Small intestine (tissue), 7 donors: ENCODE measurements around the gene NALCN. TPM values are rescaled to one million over a fixed set of nuclear protein-coding genes. Genes with fewer than 3 reads are reported as not detected.

Experiments used
- DNase-seq, 2 donors: peaks; one replicate each; pipeline versions ENCODE4 v3.0.0 to v3.0.0-alpha.2; 2013
- FAIRE-seq: peaks from 2 replicates; lab custom pipeline; 2012; peaks lifted over from hg19 to GRCh38; lab: Jason Lieb, UNC
- H3K27ac ChIP-seq, 3 donors: one replicate each; pipeline ENCODE4 v1.5.1; 2013; ENCODE audit warnings: low read length in 2 of 3, mild to moderate bottlenecking in 2 of 3, control low read depth in 1 of 3, inconsistent platforms in 1 of 3, low read depth in 1 of 3, moderate library complexity in 1 of 3
- H3K27me3 ChIP-seq, 3 donors: one replicate each; pipeline ENCODE4 v1.6.1; 2013; ENCODE audit warnings: low read length in 3 of 3, inconsistent platforms in 1 of 3; ENCODE audit not compliant: control insufficient read depth in 3 of 3, insufficient read depth in 3 of 3
- H3K36me3 ChIP-seq, 3 donors: one replicate each; pipeline ENCODE4 v1.6.1; 2013; ENCODE audit warnings: low read length in 3 of 3, inconsistent platforms in 1 of 3, low read depth in 1 of 3, mild to moderate bottlenecking in 1 of 3, moderate library complexity in 1 of 3; ENCODE audit not compliant: control insufficient read depth in 3 of 3, insufficient read depth in 2 of 3
- H3K4me1 ChIP-seq, 3 donors: one replicate each; pipeline ENCODE4 v1.6.1; 2013; ENCODE audit warnings: low read length in 2 of 3, inconsistent platforms in 1 of 3, low read depth in 1 of 3, mild to moderate bottlenecking in 1 of 3, moderate library complexity in 1 of 3; ENCODE audit not compliant: control insufficient read depth in 3 of 3, insufficient read depth in 2 of 3
- H3K4me3 ChIP-seq, 3 donors: one replicate each; pipeline ENCODE4 v1.5.1; 2013; ENCODE audit warnings: low read length in 3 of 3, control low read depth in 1 of 3, inconsistent platforms in 1 of 3, low read depth in 1 of 3, mild to moderate bottlenecking in 1 of 3, moderate library complexity in 1 of 3
- H3K9me3 ChIP-seq, 2 donors: one replicate each; pipeline ENCODE4 v1.6.1; 2013; ENCODE audit warnings: low read depth in 1 of 2, low read length in 1 of 2; ENCODE audit not compliant: control insufficient read depth in 2 of 2, insufficient read depth in 1 of 2
- WGBS, 3 donors: extraction: QIAGEN DNeasy Blood & Tissue Kit; methylation state at CpG; one replicate each; pipeline ENCODE4 v1.1.7; 2013; 5-methylcytosine and 5-hydroxymethylcytosine counted together
- polyA plus RNA-seq, 4 donors: library from polyadenylated mRNA; stranded (reverse) in 3 of 4; unstranded in 1 of 4; fragments of 200-250 nt in 3 of 4; fragments of 120-200 nt in 1 of 4; gene quantifications; one replicate each; pipeline versions ENCODE4 v1.2.1 to v1.2.3, GENCODE V29; 2013
- donor health status: healthy with polysubstance abuse.
- donor health status: control.
- donor health status: control.
- donor health status: Bipolar disorder and iron deficiency.
- donor health status: healthy.

NALCN gene
- polyA plus RNA-seq, 4 donors = 0.13 to 0.46 TPM; not detected in 2

DNA sequence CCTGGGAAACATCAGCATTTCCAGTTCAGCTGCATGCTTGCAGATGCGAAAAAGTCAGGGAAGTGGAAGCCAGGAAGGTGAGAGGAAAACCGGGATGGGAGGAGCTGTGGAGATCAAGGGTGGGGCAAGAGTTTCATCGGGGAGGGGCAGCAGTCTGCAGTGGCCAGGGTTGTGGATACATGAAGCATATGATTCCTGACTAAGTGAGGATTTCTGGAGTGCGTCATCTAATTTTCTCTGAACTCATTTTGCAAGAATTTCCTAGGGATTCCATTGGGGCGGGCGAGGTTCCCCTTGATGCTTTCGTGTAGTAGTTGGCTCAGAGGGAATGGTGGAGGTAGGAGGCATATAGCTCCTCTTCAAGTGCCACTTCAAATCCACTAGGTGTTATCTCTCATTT lies 397.6 kb downstream of the NALCN start:
- H3K4me3 ChIP-seq = no peak overlapping the region
- H3K27me3 ChIP-seq = no peaks in the 10 kb centered on the region
- H3K4me1 ChIP-seq = no peaks in the 10 kb centered on the region
- H3K36me3 ChIP-seq = no peaks in the 10 kb centered on the region
- no peak for FAIRE-seq
- no peak for DNase-seq
- H3K27ac ChIP-seq = no peak overlapping the region
- 57 to 71% (median 62%) methylated on average over 7 of the region's 7 CpGs for WGBS, 3 donors
- H3K9me3 ChIP-seq = no peaks in the 10 kb centered on the region

DNA sequence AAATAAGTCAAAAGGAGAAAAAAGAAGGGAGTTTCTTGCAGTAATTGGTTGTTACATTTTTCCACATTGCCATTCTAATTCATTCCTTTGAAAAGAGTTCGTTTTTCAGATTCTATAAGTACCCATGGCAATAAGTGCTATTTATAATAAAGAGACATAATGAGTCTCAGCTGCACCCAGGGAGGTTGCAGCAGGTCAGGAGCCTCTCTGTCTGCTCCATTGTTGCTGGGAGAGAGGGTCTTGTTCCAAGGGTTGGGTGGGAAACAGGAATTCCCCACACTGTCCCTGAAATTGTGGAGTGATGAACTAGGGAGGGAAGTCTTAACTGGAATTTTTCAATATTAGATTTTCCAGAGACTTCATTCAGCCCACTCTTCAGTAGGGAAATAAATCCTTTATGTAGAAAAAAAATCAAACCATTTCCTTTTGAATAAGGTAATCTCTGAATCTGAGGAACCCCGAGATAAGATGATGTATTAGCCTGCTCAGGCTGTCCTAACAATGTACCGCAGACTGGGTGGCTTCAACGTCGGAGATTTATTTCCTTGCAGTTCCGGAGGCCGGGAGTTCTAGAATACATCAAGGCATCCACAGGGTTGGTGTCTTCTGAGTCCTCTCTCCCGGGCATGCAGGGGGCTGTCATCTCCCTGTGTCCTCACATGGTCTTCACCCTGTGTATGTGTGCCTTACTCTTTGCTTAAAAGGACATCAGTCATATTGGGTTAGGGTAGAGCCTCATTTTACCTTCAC lies 399.0 kb downstream of the NALCN start:
- 42 to 65% (median 62%) methylated on average over 8 of the region's 8 CpGs for WGBS, 3 donors

DNA sequence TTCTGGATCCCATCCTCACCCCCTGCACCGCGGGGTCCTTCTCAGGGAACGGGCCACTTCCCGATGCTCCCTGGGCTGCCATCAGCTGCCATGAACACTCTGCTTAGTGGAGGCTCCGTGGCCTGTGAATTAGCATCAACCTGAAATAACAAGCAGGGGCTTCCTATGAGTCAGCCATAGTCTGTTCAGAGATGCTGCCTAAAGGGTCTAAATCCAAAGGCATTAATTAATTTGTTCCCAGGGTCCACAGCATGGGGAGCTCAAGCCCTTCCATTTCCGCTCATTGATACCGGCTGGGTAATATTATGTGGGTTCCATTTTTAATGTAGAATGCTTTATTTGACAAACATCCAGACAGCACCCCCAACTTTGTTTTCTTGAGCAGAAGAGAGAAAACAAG lies 399.8 kb downstream of the NALCN start:
- no peaks in the 10 kb centered on the region for H3K27me3 ChIP-seq
- H3K36me3 ChIP-seq = no peaks in the 10 kb centered on the region
- no peaks in the 10 kb centered on the region for H3K4me1 ChIP-seq
- no peak overlapping the region for H3K4me3 ChIP-seq
- WGBS, 3 donors = 86 to 94% (median 93%) methylated on average over 7 of the region's 7 CpGs
- DNase-seq = no peak
- no peak for FAIRE-seq
- no peak overlapping the region for H3K27ac ChIP-seq
- no peaks in the 10 kb centered on the region for H3K9me3 ChIP-seq

More for the DNA sequence above, 399.0 kb downstream of the NALCN start:
- H3K27ac ChIP-seq = no peak overlapping the region
- H3K4me3 ChIP-seq = no peak overlapping the region
- DNase-seq (no peak), FAIRE-seq (no peak)
- no peaks in the 10 kb centered on the region for H3K27me3 ChIP-seq
- no peaks in the 10 kb centered on the region for H3K4me1 ChIP-seq
- H3K9me3 ChIP-seq = no peaks in the 10 kb centered on the region
- H3K36me3 ChIP-seq = no peaks in the 10 kb centered on the region

DNA sequence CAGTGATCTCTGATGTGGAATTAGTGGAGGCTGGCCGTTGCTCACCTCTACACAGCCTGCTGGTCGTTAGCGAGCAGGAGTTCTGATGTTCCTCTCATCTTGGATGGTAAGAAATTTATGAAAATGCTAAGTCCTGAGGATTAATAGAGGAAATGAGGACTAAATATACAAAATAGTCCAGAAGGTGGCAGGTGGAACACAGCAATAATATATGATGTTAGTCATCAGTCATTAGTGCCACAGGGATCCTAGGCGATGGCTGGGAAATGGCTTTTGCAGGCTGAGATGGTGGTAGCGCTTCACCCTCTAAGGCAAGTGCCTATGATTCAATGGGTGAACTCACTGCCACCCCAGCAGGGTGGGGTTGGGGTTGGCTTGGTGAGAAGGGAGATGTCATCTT lies 403.1 kb downstream of the NALCN start:
- no peak for DNase-seq
- FAIRE-seq = no peak
- no peaks in the 10 kb centered on the region for H3K4me1 ChIP-seq
- H3K36me3 ChIP-seq = no peaks in the 10 kb centered on the region
- H3K27me3 ChIP-seq = no peaks in the 10 kb centered on the region
- WGBS, 3 donors = 85 to 89% (median 89%) methylated on average over 5 of the region's 5 CpGs
- H3K9me3 ChIP-seq = no peaks in the 10 kb centered on the region
- H3K4me3 ChIP-seq = no peak overlapping the region
- H3K27ac ChIP-seq = no peak overlapping the region

DNA sequence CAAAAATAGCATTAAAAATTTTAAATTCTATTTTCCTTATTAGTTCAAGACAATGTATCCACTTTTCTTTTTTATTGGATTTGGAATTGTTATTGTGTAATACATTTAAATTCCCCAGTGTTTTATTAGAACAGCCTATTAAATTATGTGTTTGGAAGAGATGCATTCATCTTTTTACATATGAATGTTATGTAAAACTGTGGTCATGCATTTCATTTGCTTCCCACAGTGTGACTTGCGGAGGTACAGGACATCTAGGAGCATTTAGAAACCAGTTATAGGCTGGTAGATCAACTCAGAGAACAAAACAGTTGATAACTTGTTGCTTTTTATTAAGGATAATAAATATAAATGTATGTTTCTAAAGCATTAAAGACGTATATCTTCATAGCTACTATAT lies 406.2 kb downstream of the NALCN start:
- Histone ChIP-seq H3K4me3 (no peak overlapping the region), H3K27me3 (no peaks in the 10 kb centered on the region), H3K36me3 (no peaks in the 10 kb centered on the region), H3K4me1 (no peaks in the 10 kb centered on the region), H3K27ac (no peak overlapping the region), H3K9me3 (no peaks in the 10 kb centered on the region)
- DNase-seq (no peak), FAIRE-seq (no peak)
- 85 to 89% (median 88%) methylated on average over 2 of the region's 2 CpGs for WGBS, 3 donors

DNA sequence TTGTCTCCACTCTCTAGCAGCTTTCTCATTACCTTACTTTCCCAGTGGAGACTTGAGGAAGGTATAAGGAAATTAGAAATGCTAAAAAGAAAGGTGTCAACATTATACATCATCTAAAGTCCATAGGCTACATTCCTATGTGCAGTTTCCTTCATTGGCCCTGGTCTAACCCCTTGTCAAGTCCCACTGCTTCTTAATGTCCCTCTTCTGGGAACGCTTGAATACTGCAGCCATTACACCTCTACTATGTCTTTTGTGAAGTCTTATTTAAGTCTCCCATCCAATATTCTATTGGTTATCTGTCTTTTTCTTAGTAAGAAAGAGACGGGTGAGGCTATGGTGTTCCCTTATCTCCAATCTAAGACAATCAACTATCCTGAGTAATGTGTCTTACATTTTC lies 409.1 kb downstream of the NALCN start:
- FAIRE-seq = no peak
- no peak for DNase-seq
- WGBS, 3 donors = 59 to 84% (median 69%) methylated on average over 2 of the region's 2 CpGs
- Histone ChIP-seq H3K27me3 (no peaks in the 10 kb centered on the region), H3K36me3 (no peaks in the 10 kb centered on the region), H3K4me1 (no peaks in the 10 kb centered on the region), H3K4me3 (no peak overlapping the region), H3K27ac (no peak overlapping the region), H3K9me3 (no peaks in the 10 kb centered on the region)

Other genes with a start within 250 kb of the NALCN start
- under 1 TPM in 2 of 4 donors, not detected in 2; 0.06 to 0.73 TPM for gene ITGBL1, start 36.2 kb upstream of the NALCN start, polyA plus RNA-seq